Prostate gland (tissue), 2 donors: Measurements from ENCODE around the gene LDB2. TPM values are rescaled to one million over a fixed set of nuclear protein-coding genes. Genes with fewer than 3 reads are reported as not detected.

Experiments
- DNase-seq: peaks from one replicate; pipeline ENCODE4 v3.0.0-alpha.2; 2019; ENCODE audit warnings: low spot score
- H3K27ac ChIP-seq, 2 donors: fragments of 200-600 bp; sonication (generic); 2 replicates each; pipeline ENCODE4 v1.5.1; 2017 to 2019
- H3K27me3 ChIP-seq: fragments of 200-600 bp; sonication (generic); replicated peaks from 2 replicates; pipeline ENCODE4 v1.5.1; 2019; ENCODE audit not compliant: insufficient read depth
- H3K36me3 ChIP-seq, 2 donors: fragments of 200-600 bp; sonication (generic); 1 replicate in 1 of 2; 2 replicates in 1 of 2; pipeline versions ENCODE4 v1.5.1 to v1.8.1; 2017 to 2019
- H3K4me1 ChIP-seq: fragments of 200-600 bp; sonication (generic); replicated peaks from 2 replicates; pipeline ENCODE4 v1.5.1; 2019
- H3K4me3 ChIP-seq, 2 donors: fragments of 200-600 bp; sonication (generic); 2 replicates each; pipeline ENCODE4 v1.5.1; 2017 to 2019
- H3K9me3 ChIP-seq: fragments of 200-600 bp; sonication (generic); 2 replicates; pipeline ENCODE4 v1.5.1; 2017
- CTCF ChIP-seq, 4 experiments: fragments of 200-600 bp in 2 of 4; fragments of 450-650 bp in 2 of 4; sonication (generic) in 2 of 4; IDR thresholded peaks; 1 replicate in 3 of 4; 2 replicates in 1 of 4; pipeline ENCODE4 v1.5.1; 2016 to 2019; ENCODE audit warnings: antibody characterized with exemption in 4 of 4, mild to moderate bottlenecking in 2 of 4, moderate library complexity in 2 of 4
- POLR2A ChIP-seq: fragments of 450-650 bp; IDR thresholded peaks from one replicate; pipeline ENCODE4 v1.6.1; 2016; ENCODE audit warnings: antibody characterized with exemption, mild to moderate bottlenecking
- POLR2AphosphoS5 ChIP-seq: sonication (generic); formaldehyde crosslinking; IDR thresholded peaks from one replicate; pipeline ENCODE4 v1.6.1; 2017; ENCODE audit warnings: antibody characterized with exemption
- WGBS: methylation state at CpG from one replicate; pipeline ENCODE4 v1.1.5; 2018; 5-methylcytosine and 5-hydroxymethylcytosine counted together
- intact Hi-C: fragments of 100-400 bp; cut with DNase I; formaldehyde crosslinking; loops from one replicate; pipeline ENCODE4 v1.14.2; 2022
- total RNA-seq, 2 donors: library from RNA; depleted of rRNA; stranded (reverse); fragments of >200 nt; gene quantifications; one replicate each; pipeline ENCODE4 v1.1.0, GENCODE V29; 2016

The LDB2 gene
- total RNA-seq, 2 donors from 2014 or later, result 6.0 to 37.7 TPM

- H3K4me3 ChIP-seq, result no peak overlapping the region
- no peaks in the 10 kb centered on the region for H3K36me3 ChIP-seq
- TF ChIP-seq POLR2A (no peak), CTCF (IDR thresholded peaks at IDR 0.05) (no peak), POLR2AphosphoS5 (no peak)
- WGBS, result 66% methylated on average over 3 of the region's 3 CpGs
- H3K9me3 ChIP-seq, result no peaks in the 10 kb centered on the region
- intact Hi-C loops, result no loop called here
- DNase-seq, result no peak
- no peaks in the 10 kb centered on the region for H3K27me3 ChIP-seq
- no peak overlapping the region for H3K27ac ChIP-seq
- no peaks in the 10 kb centered on the region for H3K4me1 ChIP-seq
Observed at GRCh38 chr4:16655111-16655510, 243.3 kb downstream of the LDB2 start.

GRCh38 chr4:16652732-16653305 is 245.6 kb downstream of the LDB2 start:
- intact Hi-C loops, result no loop called here
- no peaks in the 10 kb centered on the region for H3K4me1 ChIP-seq
- 63% methylated on average over 8 of the region's 8 CpGs for WGBS
- no peaks in the 10 kb centered on the region for H3K9me3 ChIP-seq
- H3K27me3 ChIP-seq, result no peaks in the 10 kb centered on the region
- TF ChIP-seq POLR2AphosphoS5, result no peak
- TF ChIP-seq POLR2A, result no peak
- TF ChIP-seq CTCF (IDR thresholded peaks at IDR 0.05), result no peak
- no peak overlapping the region for H3K27ac ChIP-seq
- no peak for DNase-seq
- H3K4me3 ChIP-seq, result no peak overlapping the region
- H3K36me3 ChIP-seq, result no peaks in the 10 kb centered on the region

DNA sequence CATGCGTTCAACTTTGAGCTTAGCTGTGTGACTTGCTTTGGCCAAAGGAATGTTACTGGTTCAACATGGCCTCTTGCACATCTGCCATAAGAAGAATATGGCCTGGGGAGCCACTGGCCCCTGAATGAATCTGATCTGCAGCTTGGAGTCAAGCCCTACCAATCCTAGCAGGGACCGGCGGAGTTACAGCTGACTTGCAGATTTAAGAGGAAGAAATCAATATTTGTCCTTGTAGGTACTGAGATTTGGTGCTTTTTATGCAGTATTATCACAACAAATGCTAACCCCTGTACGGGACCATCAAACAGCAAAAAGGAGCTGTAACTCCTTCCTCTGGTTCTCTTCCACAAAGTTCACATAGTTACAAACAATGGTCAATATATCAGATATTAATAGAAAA is 252.0 kb downstream of the LDB2 start:
- no peak overlapping the region for H3K27ac ChIP-seq
- H3K4me3 ChIP-seq, result no peak overlapping the region
- intact Hi-C loops, result loop anchor here (10.0 kb wide), 1 partner anchor 678 kb away; no protein-coding TSS in a partner anchor
- H3K36me3 ChIP-seq, result no peaks in the 10 kb centered on the region
- WGBS, result 73% methylated on average over 4 of the region's 4 CpGs
- no peaks in the 10 kb centered on the region for H3K9me3 ChIP-seq
- no peaks in the 10 kb centered on the region for H3K4me1 ChIP-seq
- TF ChIP-seq CTCF (IDR thresholded peaks at IDR 0.05) (no peak), POLR2AphosphoS5 (no peak), POLR2A (no peak)
- no peak for DNase-seq
- H3K27me3 ChIP-seq, result no peaks in the 10 kb centered on the region

GRCh38 chr4:16643893-16644292 is 254.6 kb downstream of the LDB2 start:
- TF ChIP-seq CTCF (IDR thresholded peaks at IDR 0.05) (no peak), POLR2AphosphoS5 (no peak), POLR2A (no peak)
- Histone ChIP-seq H3K27ac (no peak overlapping the region), H3K36me3 (no peaks in the 10 kb centered on the region), H3K4me1 (no peaks in the 10 kb centered on the region), H3K4me3 (no peak overlapping the region), H3K27me3 (no peaks in the 10 kb centered on the region), H3K9me3 (no peaks in the 10 kb centered on the region)
- intact Hi-C loops, result loop anchor here (10.0 kb wide), 1 partner anchor 681 kb away; no protein-coding TSS in a partner anchor
- 59% methylated on average over 2 of the region's 2 CpGs for WGBS
- DNase-seq, result no peak

GRCh38 chr4:16642897-16643296 is 255.5 kb downstream of the LDB2 start:
- Histone ChIP-seq H3K4me1 (no peaks in the 10 kb centered on the region), H3K4me3 (no peak overlapping the region), H3K27ac (no peak overlapping the region), H3K27me3 (no peaks in the 10 kb centered on the region), H3K36me3 (no peaks in the 10 kb centered on the region), H3K9me3 (no peaks in the 10 kb centered on the region)
- intact Hi-C loops, result loop anchor here (10.0 kb wide), 1 partner anchor 682 kb away; no protein-coding TSS in a partner anchor
- TF ChIP-seq POLR2AphosphoS5, result no peak
- TF ChIP-seq CTCF (IDR thresholded peaks at IDR 0.05), result no peak
- TF ChIP-seq POLR2A, result no peak
- DNase-seq, result no peak
- WGBS, result 66% methylated on average over 5 of the region's 5 CpGs
